HAP-1 (cell line): ENCODE data around the gene PHLPP1.

ENCODE experiments used
- DNase-seq, 2 experiments: peaks; one replicate each; pipeline ENCODE4 v3.0.0-alpha.2; 2016 to 2020; ENCODE audit warnings: low spot score in 2 of 2
- H3K27me3 ChIP-seq: fragments of 250-450 bp; sonication (Bioruptor Pico); 2 replicates; pipeline ENCODE4 v1.5.1; 2020; ENCODE audit warnings: low read depth, mild to moderate bottlenecking, moderate library complexity
- H3K36me3 ChIP-seq: fragments of 250-450 bp; sonication (Bioruptor Pico); replicated peaks from 2 replicates; pipeline ENCODE4 v1.5.1; 2020; ENCODE audit warnings: mild to moderate bottlenecking
- H3K4me1 ChIP-seq: fragments of 250-450 bp; sonication (Bioruptor Pico); 2 replicates; pipeline ENCODE4 v1.5.1; 2020; ENCODE audit warnings: mild to moderate bottlenecking
- H3K4me3 ChIP-seq: fragments of 250-450 bp; sonication (Bioruptor Pico); 2 replicates; pipeline ENCODE4 v1.5.1; 2020; ENCODE audit warnings: mild to moderate bottlenecking, moderate library complexity
- H3K9me3 ChIP-seq: fragments of 250-450 bp; sonication (Bioruptor Pico); 2 replicates; pipeline ENCODE4 v1.5.1; 2020; ENCODE audit warnings: mild to moderate bottlenecking, moderate library complexity
- in situ Hi-C: fragments of 300-500 bp; cut with MboI; formaldehyde crosslinking; loops from 3 replicates; pipeline ENCODE4 v1.14.3; 2020; ENCODE audit warnings: low sequenced_read_pairs, inconsistent platforms, mixed read lengths

The PHLPP1 gene

GRCh38 chr18:62973689-62974088 lies 258.3 kb downstream of the PHLPP1 start:
- in situ Hi-C loops: no loop called here
- Histone ChIP-seq H3K36me3 (peaks cover 12% of the 10 kb centered on the region), H3K4me3 (no peak overlapping the region), H3K27me3 (no peaks in the 10 kb centered on the region), H3K4me1 (peaks cover 6% of the 10 kb centered on the region), H3K9me3 (no peaks in the 10 kb centered on the region)
- DNase-seq: no peak

DNA sequence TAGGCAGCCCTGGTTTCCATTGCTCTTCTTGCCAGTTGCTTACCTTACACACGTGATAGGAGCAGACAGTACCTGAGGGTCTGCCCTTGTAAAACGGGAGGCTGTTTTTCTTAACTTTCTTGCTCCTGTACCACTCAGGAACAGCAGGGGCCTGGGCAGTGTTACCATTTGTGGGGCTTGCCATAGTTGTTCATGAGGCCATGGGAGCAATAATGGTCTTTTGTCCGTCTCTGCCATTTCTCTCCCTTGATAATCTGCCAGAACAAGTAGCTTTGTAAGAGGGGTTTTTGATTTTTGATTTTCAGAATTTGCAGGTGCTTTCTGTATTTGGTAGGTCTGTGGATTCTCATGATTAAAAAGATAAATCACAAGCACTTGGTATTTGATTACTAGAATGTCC lies 259.0 kb downstream of the PHLPP1 start:
- H3K4me1 ChIP-seq: peaks cover 6% of the 10 kb centered on the region
- H3K4me3 ChIP-seq: no peak overlapping the region
- no peak for DNase-seq
- H3K36me3 ChIP-seq: peaks cover 16% of the 10 kb centered on the region
- H3K27me3 ChIP-seq: no peaks in the 10 kb centered on the region
- H3K9me3 ChIP-seq: no peaks in the 10 kb centered on the region
- in situ Hi-C loops: no loop called here

DNA sequence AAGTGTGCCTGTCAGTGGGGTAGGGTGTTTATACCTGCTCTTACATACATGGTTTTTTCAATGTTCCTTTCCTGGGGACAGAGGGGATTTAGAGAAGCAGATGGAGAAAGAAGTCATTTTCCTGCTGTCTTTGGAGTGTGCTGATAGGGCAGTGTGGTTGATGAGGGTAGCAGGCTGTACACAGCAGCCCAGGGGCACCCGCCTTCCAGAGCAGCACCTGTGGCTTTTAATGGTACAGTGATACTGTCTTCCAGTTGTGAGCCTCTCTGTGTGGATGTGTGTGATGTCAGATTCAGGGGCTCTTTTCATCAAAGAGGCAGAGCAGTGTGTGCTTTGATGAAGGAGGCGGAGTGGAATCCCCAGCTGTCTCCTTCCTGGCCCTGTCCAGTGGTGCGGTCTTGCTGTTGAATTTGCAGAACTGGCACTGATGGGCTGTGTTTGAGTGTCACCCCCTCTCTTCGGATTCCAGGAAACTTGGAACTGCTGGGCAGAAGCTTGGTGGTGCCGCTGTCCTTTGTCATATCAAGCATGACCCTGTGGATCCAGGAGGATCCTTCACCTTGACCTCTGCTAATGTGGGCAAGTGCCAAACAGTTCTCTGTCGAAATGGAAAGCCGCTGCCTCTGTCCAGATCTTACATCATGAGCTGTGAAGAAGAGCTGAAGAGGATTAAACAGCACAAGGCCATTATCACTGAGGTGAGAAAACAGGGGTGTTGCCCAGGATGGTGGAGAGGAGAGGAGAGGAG lies 259.8 kb downstream of the PHLPP1 start:
- H3K4me1 ChIP-seq: peaks cover 6% of the 10 kb centered on the region
- H3K36me3 ChIP-seq: peaks cover 16% of the 10 kb centered on the region
- no peaks in the 10 kb centered on the region for H3K27me3 ChIP-seq
- in situ Hi-C loops: loop anchor here (25.0 kb wide), 1 partner anchor 788 kb away; the partner anchor contains the start of genes PIGN and RELCH
- H3K4me3 ChIP-seq: no peak overlapping the region
- no peak for DNase-seq
- no peaks in the 10 kb centered on the region for H3K9me3 ChIP-seq

DNA sequence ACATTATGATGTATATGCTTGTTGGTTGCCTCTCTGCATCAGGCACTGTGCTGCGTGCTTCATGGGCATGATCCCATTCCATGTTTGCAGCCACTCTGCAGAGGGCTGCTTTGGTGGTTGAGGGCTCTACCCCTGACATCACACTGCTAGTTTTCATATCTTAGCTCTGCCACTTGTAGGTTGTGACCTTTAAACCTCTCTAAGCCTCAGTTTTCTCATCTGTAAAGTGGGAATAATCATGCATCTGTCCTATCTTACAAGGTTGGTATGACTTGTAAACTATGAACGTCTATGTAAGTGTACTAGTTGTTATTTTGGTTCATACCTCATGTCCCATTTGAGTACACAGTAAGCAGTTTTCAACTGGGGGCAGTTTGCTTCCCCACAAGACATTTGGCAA lies 260.4 kb downstream of the PHLPP1 start:
- H3K4me1 ChIP-seq: peaks cover 6% of the 10 kb centered on the region
- peaks cover 16% of the 10 kb centered on the region for H3K36me3 ChIP-seq
- H3K9me3 ChIP-seq: no peaks in the 10 kb centered on the region
- no peak for DNase-seq
- in situ Hi-C loops: loop anchor here (25.0 kb wide), 1 partner anchor 788 kb away; the partner anchor contains the start of genes PIGN and RELCH
- no peaks in the 10 kb centered on the region for H3K27me3 ChIP-seq
- no peak overlapping the region for H3K4me3 ChIP-seq

DNA sequence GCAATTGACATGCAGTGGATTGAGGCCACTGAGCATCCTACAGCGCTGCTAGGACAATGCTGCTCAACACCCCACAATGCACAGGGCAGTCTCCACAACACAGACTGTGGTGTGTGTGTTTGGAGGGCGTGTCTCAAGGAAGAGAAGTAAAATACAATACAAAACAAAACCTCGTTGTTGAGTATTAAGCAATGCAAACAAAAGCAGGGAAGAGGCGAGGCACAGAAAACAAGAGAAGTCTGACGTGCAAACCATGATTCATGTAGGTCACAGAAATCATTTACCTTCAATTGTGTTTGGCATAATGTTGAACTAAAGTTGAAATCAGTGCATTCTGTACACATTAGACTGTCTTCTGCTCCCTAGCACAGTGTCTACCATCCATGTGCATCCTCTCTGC lies 260.9 kb downstream of the PHLPP1 start:
- H3K27me3 ChIP-seq: no peaks in the 10 kb centered on the region
- peaks cover 16% of the 10 kb centered on the region for H3K36me3 ChIP-seq
- DNase-seq: no peak
- peaks cover 6% of the 10 kb centered on the region for H3K4me1 ChIP-seq
- H3K9me3 ChIP-seq: no peaks in the 10 kb centered on the region
- in situ Hi-C loops: loop anchor here (25.0 kb wide), 1 partner anchor 789 kb away; the partner anchor contains the start of genes PIGN and RELCH
- H3K4me3 ChIP-seq: no peak overlapping the region

DNA sequence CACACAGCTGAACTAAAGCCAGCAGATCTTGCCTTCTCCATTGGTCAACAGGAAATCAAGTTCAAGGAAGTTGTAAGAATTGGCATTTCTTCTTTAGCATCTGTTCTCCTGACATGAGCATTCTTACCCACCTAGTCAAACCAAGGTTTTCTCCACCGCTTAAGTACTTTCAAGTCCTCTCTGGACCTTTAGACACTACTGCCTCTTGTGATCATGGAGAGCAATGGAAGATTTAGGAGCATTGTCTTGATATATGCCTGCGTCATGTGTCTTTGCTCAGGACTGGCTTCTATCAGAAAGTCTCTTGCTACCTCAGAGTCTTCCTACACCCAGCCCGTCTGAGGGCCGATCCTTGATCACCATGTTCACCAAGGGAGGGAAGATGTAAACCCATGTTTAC lies 262.2 kb downstream of the PHLPP1 start:
- no peak for DNase-seq
- in situ Hi-C loops: loop anchor here (25.0 kb wide), 1 partner anchor 790 kb away; the partner anchor contains the start of genes PIGN and RELCH
- H3K36me3 ChIP-seq: peaks cover 16% of the 10 kb centered on the region
- no peaks in the 10 kb centered on the region for H3K27me3 ChIP-seq
- peaks cover 6% of the 10 kb centered on the region for H3K4me1 ChIP-seq
- H3K4me3 ChIP-seq: no peak overlapping the region
- H3K9me3 ChIP-seq: no peaks in the 10 kb centered on the region

- in situ Hi-C loops: loop anchor here (25.0 kb wide), 1 partner anchor 791 kb away; the partner anchor contains the start of genes PIGN and RELCH
- no peaks in the 10 kb centered on the region for H3K27me3 ChIP-seq
- H3K36me3 ChIP-seq: peaks cover 12% of the 10 kb centered on the region
- no peak for DNase-seq
- H3K4me1 ChIP-seq: peaks cover 6% of the 10 kb centered on the region
- no peaks in the 10 kb centered on the region for H3K9me3 ChIP-seq
- H3K4me3 ChIP-seq: no peak overlapping the region
Measured at GRCh38 chr18:62978251-62979049, 263.1 kb downstream of the PHLPP1 start.

GRCh38 chr18:62979176-62979575 lies 263.8 kb downstream of the PHLPP1 start:
- H3K27me3 ChIP-seq: no peaks in the 10 kb centered on the region
- in situ Hi-C loops: loop anchor here (25.0 kb wide), 1 partner anchor 792 kb away; the partner anchor contains the start of genes PIGN and RELCH
- no peaks in the 10 kb centered on the region for H3K9me3 ChIP-seq
- DNase-seq: no peak
- peaks cover 12% of the 10 kb centered on the region for H3K36me3 ChIP-seq
- no peak overlapping the region for H3K4me3 ChIP-seq
- H3K4me1 ChIP-seq: peaks cover 6% of the 10 kb centered on the region

- H3K9me3 ChIP-seq: no peaks in the 10 kb centered on the region
- peaks cover 12% of the 10 kb centered on the region for H3K36me3 ChIP-seq
Measured at GRCh38 chr18:62979900-62980299, 264.6 kb downstream of the PHLPP1 start.

DNA sequence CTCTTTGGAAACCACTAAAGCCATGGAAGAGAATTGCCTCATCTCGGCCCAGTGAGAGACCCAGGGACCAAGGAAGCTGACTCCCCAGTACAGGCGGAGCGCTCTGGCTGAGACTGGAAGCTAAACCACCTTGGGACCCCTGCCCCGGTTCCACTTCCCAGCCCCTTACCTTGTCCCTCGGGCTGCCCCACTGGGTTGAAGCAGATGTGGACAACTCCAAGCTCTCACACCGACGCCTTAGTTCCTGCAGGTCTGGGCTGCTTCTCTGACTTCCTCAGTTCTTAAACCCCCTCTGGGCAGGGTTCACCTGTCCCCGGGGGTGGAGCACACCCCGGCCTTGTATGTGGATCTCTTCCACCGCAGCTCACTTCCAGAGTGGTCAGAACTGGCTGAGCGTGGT lies 266.2 kb downstream of the PHLPP1 start:
- Histone ChIP-seq H3K36me3 (peaks cover 4% of the 10 kb centered on the region), H3K4me1 (no peaks in the 10 kb centered on the region; the same call in none of the 2 replicates), H3K9me3 (no peaks in the 10 kb centered on the region), H3K4me3 (no peak overlapping the region), H3K27me3 (no peaks in the 10 kb centered on the region)
- in situ Hi-C loops: loop anchor here (5.0 to 25.0 kb wide), 3 partner anchors 264 to 794 kb away; partner anchors contain the start of genes PHLPP1, PIGN and RELCH
- no peak for DNase-seq

More at GRCh38 chr18:62979900-62980299, 264.6 kb downstream of the PHLPP1 start:
- H3K4me3 ChIP-seq: no peak overlapping the region
- no peaks in the 10 kb centered on the region for H3K27me3 ChIP-seq
- DNase-seq: peak; percentile 18 to 42
- peaks cover 6% of the 10 kb centered on the region for H3K4me1 ChIP-seq
- in situ Hi-C loops: loop anchor here (5.0 to 25.0 kb wide), 3 partner anchors 263 to 793 kb away; partner anchors contain the start of genes PHLPP1, PIGN and RELCH

GRCh38 chr18:62982600-62983251 lies 267.4 kb downstream of the PHLPP1 start:
- H3K4me3 ChIP-seq: no peak overlapping the region
- peaks cover 4% of the 10 kb centered on the region for H3K36me3 ChIP-seq
- no peaks in the 10 kb centered on the region for H3K9me3 ChIP-seq
- no peaks in the 10 kb centered on the region for H3K27me3 ChIP-seq
- in situ Hi-C loops: loop anchor here (5.0 to 25.0 kb wide), 3 partner anchors 265 to 795 kb away; partner anchors contain the start of genes PHLPP1, PIGN and RELCH
- H3K4me1 ChIP-seq: no peaks in the 10 kb centered on the region; the same call in none of the 2 replicates
- DNase-seq: peak; percentile 69 to 82

GRCh38 chr18:62984656-62985315 lies 269.4 kb downstream of the PHLPP1 start:
- peaks cover 3% of the 10 kb centered on the region for H3K4me1 ChIP-seq
- in situ Hi-C loops: loop anchor here (5.0 to 25.0 kb wide), 3 partner anchors 267 to 797 kb away; partner anchors contain the start of genes PHLPP1, PIGN and RELCH

More at GRCh38 chr18:62984656-62985315, 269.4 kb downstream of the PHLPP1 start:
- H3K27me3 ChIP-seq: no peaks in the 10 kb centered on the region
- no peak overlapping the region for H3K4me3 ChIP-seq
- H3K36me3 ChIP-seq: no peaks in the 10 kb centered on the region
- H3K9me3 ChIP-seq: no peaks in the 10 kb centered on the region
- DNase-seq: no peak
